GM19463 (cell line): Measurements from ENCODE around the gene AASS.
A peak's percentile ranks its signal among the peaks of the same experiment; 100 is the strongest.
"Not testable (repeated sequence)": the region's sequence is repeated elsewhere in the genome, so short reads cannot be mapped to it uniquely, and the experiment has no call there.

Experiments
- ATAC-seq: cut with Tn5 transposase; IDR thresholded peaks from one replicate; pipeline ENCODE4 v1.9.1; 2021; ENCODE audit warnings: mild to moderate bottlenecking, moderate library complexity; ENCODE audit not compliant: unreplicated experiment

Gene AASS

DNA sequence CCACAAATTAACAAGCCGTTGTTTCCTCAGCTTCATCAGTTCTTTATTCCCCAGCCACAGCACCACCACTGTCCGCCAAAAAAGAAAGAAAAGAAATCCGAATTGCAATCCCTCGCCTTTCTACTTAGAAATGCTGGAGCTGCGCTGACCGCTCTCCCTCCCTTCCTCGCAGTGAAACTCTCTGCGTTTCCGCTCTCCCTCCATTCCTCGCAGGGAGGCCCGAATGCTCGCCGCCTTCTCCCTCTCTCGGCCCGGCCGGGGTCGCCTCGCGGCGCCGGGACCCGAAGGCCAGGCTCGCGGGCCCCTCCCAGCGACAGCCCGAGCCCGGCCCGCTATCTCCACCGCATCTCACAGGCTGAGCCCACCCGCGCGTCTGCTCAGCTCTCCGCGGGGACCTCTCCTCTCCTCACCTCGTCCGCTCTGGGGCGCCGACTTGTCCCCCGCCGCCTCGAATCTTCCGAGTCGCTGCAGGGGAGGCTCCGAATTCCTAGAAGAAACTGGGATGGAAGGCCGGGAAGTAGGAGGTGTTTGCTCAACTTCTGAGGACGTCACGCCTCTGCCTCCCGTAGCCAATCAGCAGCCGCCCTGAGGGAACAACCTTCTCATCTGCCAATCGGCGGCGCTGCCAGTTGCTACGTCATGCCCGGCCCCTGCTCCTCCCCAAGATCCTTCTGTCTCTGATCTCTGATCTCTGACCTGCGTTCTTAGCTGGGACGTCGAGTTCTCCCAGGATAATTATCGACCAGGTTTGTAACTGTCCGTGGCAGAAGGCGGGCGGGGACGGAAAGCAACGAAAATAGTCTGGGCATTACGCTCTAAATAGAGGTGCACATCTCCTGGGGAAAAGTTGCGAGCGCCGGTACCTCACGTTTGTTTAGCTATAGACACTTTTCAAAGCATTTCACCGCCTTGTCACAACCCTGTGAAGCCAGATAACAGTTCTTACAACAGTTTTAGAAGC, at the start of gene AASS:
Gene AASS, minus strand, starts transcription at position 499 of the 961 bp plus-strand sequence. CDS start 10,523 bp downstream, outside the sequence.
- peak; percentile 100 for ATAC-seq

- no peak for ATAC-seq
These were observed 44.7 kb upstream of the AASS start for GRCh38 chr7:122188785-122189184.

GRCh38 chr7:122183106-122183505, 39.1 kb upstream of the AASS start:
- no peak for ATAC-seq

GRCh38 chr7:122182081-122182480, 38.0 kb upstream of the AASS start:
- ATAC-seq, result no peak

- ATAC-seq, result not testable (repeated sequence)
These were observed 28.1 kb upstream of the AASS start for GRCh38 chr7:122172144-122172543.

DNA sequence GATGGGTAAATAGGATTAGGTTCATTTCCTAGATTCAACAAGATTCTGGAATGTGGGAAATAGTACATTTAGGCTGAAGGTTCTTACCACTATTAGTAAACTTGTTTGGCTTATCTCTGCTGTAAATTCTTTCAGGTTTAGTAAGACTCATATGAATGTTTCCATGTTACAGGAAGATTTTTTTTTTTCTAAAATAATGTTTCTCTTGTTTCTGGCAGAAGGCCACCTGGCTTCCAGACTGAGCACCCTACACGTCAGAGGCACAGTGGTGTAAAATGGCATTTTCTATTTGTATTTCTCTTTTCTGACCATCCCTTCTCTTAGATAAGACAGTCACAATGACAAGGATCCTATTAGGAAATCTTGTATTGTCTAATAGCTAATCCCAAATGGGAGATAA, 22.7 kb upstream of the AASS start:
- ATAC-seq, result no peak

DNA sequence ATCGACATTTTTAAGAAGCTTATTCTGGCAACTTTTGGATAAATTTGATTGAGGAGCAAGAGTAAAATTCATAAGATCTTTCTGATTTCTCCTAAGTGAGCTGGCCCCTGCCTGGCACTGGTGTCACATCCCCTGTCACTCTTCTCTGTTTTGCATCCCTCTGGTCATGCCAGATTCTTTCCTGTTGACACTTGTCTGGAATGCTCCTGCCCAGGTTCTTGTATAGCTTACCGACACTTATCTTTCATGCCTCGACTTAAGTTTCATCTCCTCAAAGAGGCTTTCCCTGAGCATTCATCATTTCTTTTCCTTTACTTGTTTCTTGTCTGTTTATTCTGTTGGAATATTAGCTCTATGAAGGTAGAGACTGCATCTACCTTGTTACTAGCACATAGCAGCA, 22.2 kb upstream of the AASS start:
- ATAC-seq, result no peak

- ATAC-seq, result no peak
These were observed 17.6 kb upstream of the AASS start for GRCh38 chr7:122161628-122162027.

DNA sequence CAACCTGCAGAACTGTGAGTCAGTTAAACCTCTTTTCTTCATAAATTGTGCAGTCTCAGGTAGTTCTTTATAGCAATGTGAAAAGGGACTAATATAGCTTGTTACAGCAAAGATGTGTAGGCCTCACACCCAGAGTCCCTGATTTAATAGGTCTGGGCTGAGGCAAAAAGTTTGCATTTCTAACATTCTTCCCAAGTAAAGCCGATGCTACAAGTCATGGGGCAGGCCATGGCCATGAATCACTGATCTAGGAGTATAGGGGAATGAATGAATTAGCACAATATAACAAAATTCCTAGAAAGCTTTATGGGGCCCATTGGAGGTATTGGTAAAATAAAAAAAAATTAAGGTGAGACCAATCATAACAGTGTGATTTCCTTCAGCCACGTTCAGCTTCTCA, 11.5 kb upstream of the AASS start:
- ATAC-seq, result no peak

DNA sequence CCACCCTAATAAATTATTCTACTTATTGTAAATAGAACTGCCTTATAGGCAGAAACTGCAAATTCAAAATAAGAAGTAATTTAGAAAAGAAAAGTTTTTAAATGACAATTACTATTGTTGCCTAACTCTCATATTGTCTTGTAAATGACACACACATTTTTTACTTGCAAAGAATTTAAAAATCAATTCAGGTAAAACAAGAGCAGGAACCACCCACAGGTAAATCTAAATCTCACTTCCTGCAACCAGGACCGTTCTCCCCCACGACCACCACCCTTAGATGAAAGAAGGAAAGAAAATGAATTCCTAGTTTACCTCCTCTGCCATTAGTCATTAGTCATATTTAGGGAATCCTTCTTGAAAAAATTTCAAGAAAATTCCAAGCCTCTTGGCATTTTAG, 4.8 kb upstream of the AASS start:
- no peak for ATAC-seq

DNA sequence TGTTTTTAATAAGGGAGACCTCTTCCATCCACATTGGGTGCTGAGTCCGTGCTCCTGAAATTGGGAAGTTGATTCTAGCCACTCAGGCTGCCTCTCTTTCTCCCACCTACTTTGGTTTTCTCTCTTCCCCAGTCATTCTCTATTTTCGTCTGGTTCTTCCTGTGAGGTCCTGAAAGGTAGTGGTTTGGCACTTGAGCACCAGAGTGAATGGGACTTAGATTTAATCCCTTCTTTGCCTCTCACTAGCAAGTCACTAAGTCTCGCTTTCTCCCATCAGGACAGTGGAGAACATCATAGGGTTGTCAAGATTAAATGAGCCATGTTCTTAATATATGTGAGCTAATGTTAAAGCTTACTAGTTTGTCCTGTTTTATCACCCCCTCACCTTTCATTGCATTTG, 4.0 kb upstream of the AASS start:
- ATAC-seq, result no peak

- no peak for ATAC-seq
These were observed 2.0 kb upstream of the AASS start for GRCh38 chr7:122145937-122146645.

GRCh38 chr7:122143376-122143750, 686 bp downstream of the AASS start:
- no peak for ATAC-seq

DNA sequence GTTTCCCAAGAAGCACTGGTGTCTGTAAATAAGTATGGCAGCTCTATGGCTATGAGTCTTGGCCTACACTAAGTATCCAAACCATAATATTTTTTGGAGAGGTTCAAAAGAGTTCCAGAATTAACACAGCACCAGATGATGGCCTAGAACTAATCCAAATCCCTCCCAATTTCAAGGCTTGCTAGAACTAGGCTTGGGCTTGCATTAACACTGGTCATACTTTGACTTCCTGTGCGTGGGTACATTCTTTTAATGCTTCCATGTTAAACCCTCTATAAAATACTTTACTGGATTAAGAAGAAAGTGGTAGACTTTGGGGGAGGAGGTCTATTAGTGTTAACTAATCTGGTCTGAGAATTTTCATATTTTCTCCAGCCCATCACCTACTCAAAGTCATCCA, 3.1 kb downstream of the AASS start:
- ATAC-seq, result no peak

DNA sequence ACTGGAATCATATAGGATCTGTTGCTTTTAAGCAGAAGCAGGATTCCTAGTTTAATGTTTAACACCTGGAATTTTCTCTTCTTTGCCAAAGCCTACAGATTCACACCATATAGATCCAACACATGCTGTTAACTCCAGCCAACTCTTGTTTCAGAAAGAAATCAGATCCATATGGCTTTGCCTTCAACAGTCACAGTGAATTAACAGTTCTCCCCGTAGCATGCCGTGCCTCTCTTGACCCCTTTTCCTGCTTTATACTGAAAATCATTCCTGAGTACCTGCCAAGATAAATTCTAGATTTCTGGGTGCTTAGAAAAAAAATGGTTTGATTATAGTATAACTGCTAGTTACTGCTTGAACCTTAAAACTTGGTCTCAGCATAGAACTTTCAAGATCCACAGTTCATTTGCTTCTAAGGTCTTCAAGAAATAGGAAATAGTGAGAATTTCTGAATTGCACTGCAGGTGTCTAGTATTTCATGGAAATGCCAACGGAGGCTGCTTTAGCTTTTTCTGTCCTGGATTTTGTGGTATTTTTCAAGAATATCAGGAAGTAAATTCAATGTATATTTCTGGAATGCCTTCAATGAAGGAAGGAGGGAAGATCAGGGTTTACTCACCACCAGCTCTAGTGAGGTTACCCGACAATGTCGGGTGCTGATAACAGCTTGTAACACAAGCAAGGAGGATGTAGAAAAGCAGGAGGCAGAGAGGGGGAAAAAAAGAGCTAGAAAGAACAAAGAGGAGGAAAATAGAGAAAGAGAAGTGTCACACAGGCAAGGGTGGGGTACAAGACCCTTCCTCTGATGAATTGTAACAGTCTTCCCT, 6.6 kb downstream of the AASS start:
- ATAC-seq, result no peak

- ATAC-seq, result no peak
These were observed 7.3 kb downstream of the AASS start for GRCh38 chr7:122136639-122137245.

DNA sequence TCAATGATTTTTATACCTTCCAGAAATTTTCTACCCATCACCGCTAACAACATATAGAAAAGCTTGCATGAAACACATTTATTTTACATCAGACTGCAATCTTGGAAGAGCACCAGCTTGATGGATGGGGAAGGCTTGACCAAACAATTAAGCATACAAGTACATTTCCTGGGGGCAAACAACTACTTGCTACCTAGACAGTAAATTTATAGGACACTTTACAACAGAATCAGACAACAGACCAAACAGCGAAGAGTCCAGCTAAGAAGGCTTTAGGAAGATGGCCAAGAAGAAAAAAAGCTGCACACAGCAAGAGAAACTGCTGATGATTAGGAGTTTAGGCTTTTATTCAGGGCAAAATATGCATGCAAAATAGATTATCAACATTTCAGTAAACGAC, 8.0 kb downstream of the AASS start:
- ATAC-seq, result no peak

DNA sequence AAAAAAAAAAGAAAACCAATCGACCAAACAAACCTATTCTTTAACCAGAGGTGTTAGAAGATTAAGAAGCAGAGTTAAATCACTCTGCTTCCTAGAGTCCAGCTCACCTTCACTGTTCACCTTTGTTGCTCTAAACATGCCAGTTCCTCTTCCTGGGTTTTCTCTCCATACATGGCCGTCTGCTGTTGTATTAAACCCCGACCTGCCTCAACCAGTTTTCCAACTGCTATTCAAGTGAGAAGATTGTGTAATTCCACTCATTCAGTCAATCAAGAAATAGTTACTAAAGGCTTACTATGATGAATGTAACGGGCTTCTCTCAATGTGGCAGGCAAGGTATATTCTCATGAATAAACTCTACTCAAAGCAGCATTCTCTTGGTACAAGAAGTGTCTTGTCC, 8.8 kb downstream of the AASS start:
- ATAC-seq, result no peak

DNA sequence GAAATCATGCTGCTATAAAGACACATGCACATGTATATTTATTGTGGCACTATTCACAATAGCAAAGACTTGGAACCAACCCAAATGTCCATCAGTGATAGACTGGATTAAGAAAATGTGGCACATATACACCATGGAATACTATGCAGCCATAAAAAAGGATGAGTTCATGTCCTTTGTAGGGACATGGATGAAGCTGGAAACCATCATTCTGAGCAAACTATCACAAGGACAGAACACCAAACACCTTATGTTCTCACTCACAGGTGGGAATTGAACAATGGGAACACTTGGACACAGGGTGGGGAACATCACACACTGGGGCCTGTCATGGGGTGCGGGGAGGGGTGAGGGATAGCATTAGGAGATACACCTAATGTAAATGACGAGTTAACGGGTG, 9.3 kb downstream of the AASS start:
- ATAC-seq, result not testable (repeated sequence)

DNA sequence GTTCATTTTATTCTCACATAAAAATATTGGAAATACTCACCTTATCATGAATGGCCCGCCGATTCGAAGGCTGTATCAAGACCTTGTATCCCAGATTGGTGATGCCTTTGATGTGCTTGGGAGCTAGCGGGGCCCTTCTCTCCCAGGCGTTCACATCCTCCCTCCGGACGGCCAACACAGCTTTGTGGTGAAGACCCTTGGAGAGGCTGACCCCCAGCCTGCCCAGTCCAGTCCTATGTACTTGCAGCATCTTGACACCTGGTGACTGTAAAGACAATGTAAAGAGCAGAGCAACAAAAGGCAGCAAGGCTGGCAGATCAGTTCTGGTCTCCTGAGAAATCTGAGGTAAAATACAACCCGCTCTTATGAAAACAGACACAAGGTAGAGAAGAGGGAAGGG, 10.6 kb downstream of the AASS start:
- ATAC-seq, result no peak

DNA sequence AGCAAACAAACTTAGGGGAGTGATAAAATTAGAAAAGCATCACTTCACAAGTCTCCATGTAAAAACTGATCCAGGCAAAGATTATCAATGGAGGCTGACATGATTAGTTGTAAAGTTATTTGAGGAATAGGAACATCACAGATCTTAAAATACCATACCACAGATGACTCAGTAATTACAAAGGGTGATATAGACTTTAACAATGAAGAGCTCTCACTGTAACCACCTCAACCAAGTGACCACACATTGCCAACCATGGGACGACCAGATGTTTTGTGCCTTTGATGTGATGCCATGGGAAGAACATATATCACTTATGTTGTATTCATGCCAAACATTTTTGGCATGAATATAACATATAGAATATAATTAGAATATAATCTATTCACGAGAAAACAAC, 11.7 kb downstream of the AASS start:
- no peak for ATAC-seq
